ENCODE data around the gene TMEM109.

The TMEM109 gene

DNA sequence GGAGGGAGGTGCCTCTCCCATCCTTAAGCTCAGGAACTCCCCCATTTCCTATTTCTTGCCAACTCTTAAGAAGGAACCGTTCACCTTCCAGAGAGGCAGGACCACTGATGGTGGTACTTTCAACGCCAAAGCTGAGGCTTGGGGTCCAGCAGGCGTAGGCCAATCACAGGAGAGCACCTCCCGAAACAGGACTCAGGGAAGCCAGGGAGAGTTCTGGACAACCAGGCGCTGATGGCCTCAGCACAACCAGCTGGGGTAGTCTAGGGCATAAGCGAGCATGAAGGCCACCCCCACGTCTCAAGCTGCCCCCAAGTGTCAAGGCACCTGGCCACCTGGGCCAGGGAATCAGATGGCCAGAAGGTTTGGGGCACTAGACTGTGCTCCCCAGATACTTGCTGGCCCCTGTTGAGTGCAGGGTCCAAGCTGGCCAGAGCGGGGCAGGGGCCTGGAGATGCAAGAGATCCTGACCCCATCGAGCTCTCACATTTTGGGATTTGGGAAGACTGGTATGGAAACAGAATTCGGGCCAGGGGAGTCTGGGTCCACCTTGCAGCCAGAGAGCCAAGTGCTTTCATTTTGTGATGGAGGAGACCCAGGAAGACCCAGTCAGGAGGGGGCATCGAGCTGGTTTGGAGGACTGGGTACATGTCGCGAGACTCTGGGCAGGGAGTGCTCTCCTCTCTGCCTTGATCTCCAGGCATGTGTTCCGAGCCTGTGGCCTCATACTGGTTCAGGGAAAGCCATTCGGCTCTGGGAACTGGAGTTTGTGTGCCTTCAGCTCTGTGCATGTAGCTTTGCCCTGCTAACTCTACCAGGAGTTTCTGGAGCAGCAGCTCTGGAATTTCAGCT is 58.4 kb downstream of the TMEM109 start:
- H3K4me3 ChIP-seq (replicated peaks in 1 of 2; ENCODE audit: low read depth in 2 of 2, low read length in 2 of 2) = no peak overlapping the region
- DNase-seq (ENCODE audit: low read depth in 2 of 2) = no peak

More for the DNA sequence above, 58.4 kb downstream of the TMEM109 start:
- TF ChIP-seq, protein P1, sequence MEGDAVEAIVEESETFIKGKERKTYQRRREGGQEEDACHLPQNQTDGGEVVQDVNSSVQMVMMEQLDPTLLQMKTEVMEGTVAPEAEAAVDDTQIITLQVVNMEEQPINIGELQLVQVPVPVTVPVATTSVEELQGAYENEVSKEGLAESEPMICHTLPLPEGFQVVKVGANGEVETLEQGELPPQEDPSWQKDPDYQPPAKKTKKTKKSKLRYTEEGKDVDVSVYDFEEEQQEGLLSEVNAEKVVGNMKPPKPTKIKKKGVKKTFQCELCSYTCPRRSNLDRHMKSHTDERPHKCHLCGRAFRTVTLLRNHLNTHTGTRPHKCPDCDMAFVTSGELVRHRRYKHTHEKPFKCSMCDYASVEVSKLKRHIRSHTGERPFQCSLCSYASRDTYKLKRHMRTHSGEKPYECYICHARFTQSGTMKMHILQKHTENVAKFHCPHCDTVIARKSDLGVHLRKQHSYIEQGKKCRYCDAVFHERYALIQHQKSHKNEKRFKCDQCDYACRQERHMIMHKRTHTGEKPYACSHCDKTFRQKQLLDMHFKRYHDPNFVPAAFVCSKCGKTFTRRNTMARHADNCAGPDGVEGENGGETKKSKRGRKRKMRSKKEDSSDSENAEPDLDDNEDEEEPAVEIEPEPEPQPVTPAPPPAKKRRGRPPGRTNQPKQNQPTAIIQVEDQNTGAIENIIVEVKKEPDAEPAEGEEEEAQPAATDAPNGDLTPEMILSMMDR (IDR thresholded peaks at IDR 0.05; ENCODE audit: low read depth, low read length) = no peak
